ENCODE measurements around the gene KCNMA1. TPM values are rescaled to one million over a fixed set of nuclear protein-coding genes. Genes with fewer than 3 reads are reported as not detected.

The KCNMA1 gene
- total RNA-seq, 2 donors from 2014 or later, result 23.2 to 44.5 TPM

- Histone ChIP-seq H3K4me1 (no peaks in the 10 kb centered on the region), H3K27me3 (no peaks in the 10 kb centered on the region), H3K9me3 (no peaks in the 10 kb centered on the region), H3K36me3 (no peaks in the 10 kb centered on the region), H3K9ac (ENCODE audit: low read depth in 2 of 2, low read length in 2 of 2) (no peak overlapping the region), H3K4me3 (no peak overlapping the region), H3K27ac (no peak overlapping the region)
- intact Hi-C loops (cut with DNase I), result no loop called here
- DNase-seq, result no peak
- no peak for TF ChIP-seq CTCF (IDR thresholded peaks at IDR 0.05)
These were observed 506.4 kb downstream of the KCNMA1 start for GRCh38 chr10:77131214-77131613.

GRCh38 chr10:77127243-77127642, 510.4 kb downstream of the KCNMA1 start:
- no peak overlapping the region for H3K27ac ChIP-seq
- no peaks in the 10 kb centered on the region for H3K36me3 ChIP-seq
- no peak overlapping the region for H3K4me3 ChIP-seq
- no peak for DNase-seq
- H3K27me3 ChIP-seq, result no peaks in the 10 kb centered on the region
- no peaks in the 10 kb centered on the region for H3K4me1 ChIP-seq
- no peak for TF ChIP-seq CTCF (IDR thresholded peaks at IDR 0.05)
- H3K9ac ChIP-seq (ENCODE audit: low read depth in 2 of 2, low read length in 2 of 2), result no peak overlapping the region
- H3K9me3 ChIP-seq, result no peaks in the 10 kb centered on the region
- intact Hi-C loops (cut with DNase I), result no loop called here

- Histone ChIP-seq H3K4me1 (no peaks in the 10 kb centered on the region), H3K36me3 (no peaks in the 10 kb centered on the region), H3K27me3 (no peaks in the 10 kb centered on the region), H3K9me3 (no peaks in the 10 kb centered on the region), H3K27ac (no peak overlapping the region), H3K4me3 (no peak overlapping the region), H3K9ac (ENCODE audit: low read depth in 2 of 2, low read length in 2 of 2) (no peak overlapping the region)
- DNase-seq, result no peak
- no peak for TF ChIP-seq CTCF (IDR thresholded peaks at IDR 0.05)
- intact Hi-C loops (cut with DNase I), result no loop called here
These were observed 512.4 kb downstream of the KCNMA1 start for GRCh38 chr10:77125231-77125630.

GRCh38 chr10:77123330-77123729, 514.3 kb downstream of the KCNMA1 start:
- Histone ChIP-seq H3K9me3 (no peaks in the 10 kb centered on the region), H3K9ac (ENCODE audit: low read depth in 2 of 2, low read length in 2 of 2) (no peak overlapping the region), H3K36me3 (no peaks in the 10 kb centered on the region), H3K27ac (no peak overlapping the region), H3K4me1 (no peaks in the 10 kb centered on the region), H3K27me3 (no peaks in the 10 kb centered on the region), H3K4me3 (no peak overlapping the region)
- intact Hi-C loops (cut with DNase I), result no loop called here
- TF ChIP-seq CTCF (IDR thresholded peaks at IDR 0.05), result no peak
- no peak for DNase-seq

- Histone ChIP-seq H3K4me3 (no peak overlapping the region), H3K9me3 (no peaks in the 10 kb centered on the region), H3K27me3 (no peaks in the 10 kb centered on the region), H3K9ac (ENCODE audit: low read depth in 2 of 2, low read length in 2 of 2) (no peak overlapping the region), H3K4me1 (no peaks in the 10 kb centered on the region), H3K27ac (no peak overlapping the region), H3K36me3 (no peaks in the 10 kb centered on the region)
- no peak for TF ChIP-seq CTCF (IDR thresholded peaks at IDR 0.05)
- DNase-seq, result no peak
- intact Hi-C loops (cut with DNase I), result no loop called here
These were observed 515.8 kb downstream of the KCNMA1 start for GRCh38 chr10:77121829-77122228.
